GM04503 (cell line): ENCODE results near the gene PKM.

Source experiments
- DNase-seq: peaks from one replicate; pipeline ENCODE4 v3.0.0-alpha.2; 2012; ENCODE audit warnings: low read depth

Gene PKM

DNA sequence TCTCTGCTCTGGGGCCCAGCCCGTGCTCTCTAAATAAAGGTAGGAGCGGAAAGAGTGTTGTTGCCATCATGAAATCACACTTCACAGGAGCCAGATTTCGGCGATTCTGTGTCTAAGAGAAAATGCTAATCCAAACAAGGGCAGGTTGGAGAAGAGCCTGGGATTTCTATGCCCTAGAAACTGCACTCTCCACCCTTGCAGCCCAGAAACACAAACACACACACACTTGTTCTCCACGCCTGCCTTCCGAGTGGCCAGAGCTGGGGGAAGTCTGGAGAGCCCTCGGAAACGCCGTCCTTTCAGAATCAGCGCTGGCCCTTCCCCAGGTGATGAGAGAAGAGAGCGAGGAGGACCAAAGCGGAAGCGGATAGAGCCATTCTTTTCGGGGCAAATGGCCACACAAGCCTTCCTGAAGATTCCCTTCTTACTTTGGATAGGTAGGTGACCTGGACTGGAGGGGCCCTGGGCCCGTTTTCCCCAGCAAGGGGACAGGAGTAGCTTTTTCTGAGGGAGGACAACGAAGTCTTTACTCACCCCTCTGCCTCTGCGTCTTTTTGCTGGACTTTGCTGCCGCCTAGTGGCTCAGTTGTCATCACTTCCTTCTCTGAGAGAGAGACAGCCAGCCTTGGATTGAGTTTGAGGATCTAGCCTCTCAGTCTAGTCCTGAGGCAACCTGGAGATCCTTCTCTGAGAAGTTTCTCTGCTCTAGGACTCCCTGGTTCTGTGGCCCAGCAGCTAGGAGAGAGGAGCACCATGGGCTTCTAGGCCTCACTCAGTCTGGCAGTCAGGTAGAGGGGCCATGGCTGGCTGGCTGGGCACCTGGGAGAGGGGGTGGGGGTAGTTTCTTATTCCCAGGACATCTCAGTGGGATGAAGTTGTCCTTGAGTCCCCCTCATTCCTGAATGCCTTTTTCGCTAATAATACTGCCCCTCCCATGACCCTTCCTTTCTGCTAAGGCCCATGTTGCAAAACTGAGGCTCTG, 75.1 kb downstream of the PKM start:
- peak; percentile 35 for DNase-seq

DNA sequence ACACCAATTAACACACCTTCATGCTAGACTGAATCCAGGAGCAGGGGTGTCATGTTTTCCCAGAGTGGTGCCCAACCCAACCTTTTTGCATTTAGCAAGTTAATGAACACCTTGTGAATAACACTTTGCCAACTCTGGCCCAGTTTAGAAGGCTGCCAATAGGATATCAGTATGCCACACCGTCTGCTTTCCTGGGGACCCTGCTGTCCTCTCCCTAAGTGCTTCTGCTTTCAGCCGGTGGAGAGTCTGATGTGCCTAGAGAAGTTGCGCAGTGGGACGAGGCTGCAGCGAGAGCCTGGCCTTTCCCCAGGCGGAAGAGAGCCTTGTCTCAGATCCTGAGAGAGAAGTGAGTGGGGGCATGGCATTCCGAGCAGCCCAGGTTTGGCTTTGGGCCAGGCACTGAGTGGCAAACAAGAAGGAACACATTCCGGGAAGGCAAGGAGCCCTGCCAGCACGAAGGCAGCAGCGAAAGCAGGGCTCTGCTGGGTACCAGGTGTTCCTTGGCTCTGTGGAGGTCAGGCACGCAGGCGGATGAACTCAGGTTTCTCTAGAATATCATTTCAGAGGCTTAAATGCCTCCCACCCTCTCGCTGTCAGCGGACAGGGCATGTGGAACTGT, 75.9 kb downstream of the PKM start:
- DNase-seq, result no peak

DNA sequence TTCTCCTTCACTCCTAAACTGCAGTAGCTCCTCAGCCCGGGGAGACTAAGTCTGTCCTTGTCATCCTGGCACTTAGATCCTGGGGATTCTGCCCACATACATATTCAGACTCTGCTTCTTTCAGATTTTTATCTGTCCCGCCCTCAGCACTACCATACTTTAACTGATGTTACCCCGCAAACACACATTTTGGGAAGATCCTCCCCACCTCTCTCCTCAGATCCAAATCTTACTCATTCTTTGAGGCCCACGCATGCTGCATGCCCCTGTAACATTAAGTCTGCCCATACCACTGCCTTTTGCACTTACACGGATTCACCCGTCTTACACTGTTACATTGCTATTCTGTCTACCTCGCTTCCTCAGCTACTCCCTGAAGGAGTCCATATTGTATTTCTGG, 76.7 kb downstream of the PKM start:
- no peak for DNase-seq

DNA sequence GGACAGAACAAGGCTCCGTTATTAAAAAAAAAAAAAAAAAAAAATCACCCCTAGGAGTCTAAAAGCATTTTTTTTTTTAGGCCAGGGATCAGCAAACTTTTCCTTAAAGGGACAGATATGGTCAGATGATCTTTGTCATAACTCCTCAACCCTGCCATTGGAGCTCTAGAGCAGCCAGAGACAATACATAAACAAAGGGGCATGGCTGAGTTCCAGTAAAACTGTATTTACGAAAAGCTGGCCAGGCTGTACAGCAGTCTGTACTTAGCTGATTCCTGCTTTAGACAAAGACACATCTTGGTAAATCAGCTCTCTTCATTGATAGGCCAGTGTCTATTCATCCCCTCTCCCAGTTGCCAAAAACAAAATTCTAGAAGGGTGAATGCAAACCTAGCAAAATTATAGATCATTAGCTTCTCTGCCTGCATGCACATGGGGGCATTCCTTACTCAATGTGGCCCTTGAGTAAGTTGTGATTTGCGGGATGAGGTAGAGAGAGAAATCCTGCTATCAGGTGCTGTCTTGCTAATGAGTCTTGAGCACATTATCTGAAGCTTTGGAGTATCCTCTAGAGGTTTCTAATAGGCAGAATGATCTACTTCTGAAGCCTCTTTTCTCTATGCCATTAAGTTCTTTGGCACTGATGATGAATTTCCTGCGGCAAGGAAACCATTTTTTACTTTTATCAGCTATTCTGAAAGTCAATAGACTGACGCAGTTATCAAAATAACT, 77.6 kb downstream of the PKM start:
- no peak for DNase-seq
